Measurements from ENCODE around the gene CAPN9.

The CAPN9 gene

GRCh38 chr1:230785636-230786384 is 38.6 kb downstream of the CAPN9 start:
- Histone ChIP-seq H3K4me1 (ENCODE audit: insufficient read depth, low read length) (no peaks in the 10 kb centered on the region), H2AFZ (ENCODE audit: low read depth, low read length) (no peak overlapping the region), H3K9me3 (ENCODE audit: insufficient read depth, low read length, severe bottlenecking) (no peaks in the 10 kb centered on the region), H3K9ac (ENCODE audit: low read depth, low read length) (no peak overlapping the region), H3K4me3 (ENCODE audit: low read depth in 1 of 2, low read length in 2 of 2) (no peak overlapping the region), H3K4me2 (ENCODE audit: insufficient read depth, low read length) (no peak overlapping the region), H4K20me1 (ENCODE audit: insufficient read depth, low read length) (no peaks in the 10 kb centered on the region), H3K27me3 (ENCODE audit: insufficient read depth, low read length, poor library complexity) (peaks cover 3% of the 10 kb centered on the region), H3K79me2 (ENCODE audit: insufficient read depth, low read length) (no peaks in the 10 kb centered on the region), H3K36me3 (ENCODE audit: insufficient read depth, low read length) (no peaks in the 10 kb centered on the region), H3K27ac (ENCODE audit: low read length) (no peak overlapping the region)
- ATAC-seq (ENCODE audit: insufficient read depth, low read depth) (no peak), DNase-seq (no peak)
- TF ChIP-seq CTCF (IDR thresholded peaks at IDR 0.05; ENCODE audit: borderline replicate concordance, extremely low read depth, low read length, poor library complexity, severe bottlenecking) = no peak
- no peak for TF ChIP-seq EZH2 (IDR thresholded peaks at IDR 0.05; ENCODE audit: borderline replicate concordance, low read depth, low read length, severe bottlenecking)

GRCh38 chr1:230786385-230786753 is 39.2 kb downstream of the CAPN9 start:
- TF ChIP-seq EZH2 (IDR thresholded peaks at IDR 0.05; ENCODE audit: borderline replicate concordance, low read depth, low read length, severe bottlenecking) (no peak), CTCF (IDR thresholded peaks at IDR 0.05; ENCODE audit: borderline replicate concordance, extremely low read depth, low read length, poor library complexity, severe bottlenecking) (no peak)
- Histone ChIP-seq H3K27ac (ENCODE audit: low read length) (no peak overlapping the region), H3K9me3 (ENCODE audit: insufficient read depth, low read length, severe bottlenecking) (no peaks in the 10 kb centered on the region), H3K9ac (ENCODE audit: low read depth, low read length) (no peak overlapping the region), H2AFZ (ENCODE audit: low read depth, low read length) (no peak overlapping the region), H3K36me3 (ENCODE audit: insufficient read depth, low read length) (no peaks in the 10 kb centered on the region), H4K20me1 (ENCODE audit: insufficient read depth, low read length) (no peaks in the 10 kb centered on the region), H3K27me3 (ENCODE audit: insufficient read depth, low read length, poor library complexity) (peaks cover 3% of the 10 kb centered on the region), H3K4me1 (ENCODE audit: insufficient read depth, low read length) (no peaks in the 10 kb centered on the region), H3K4me2 (ENCODE audit: insufficient read depth, low read length) (no peak overlapping the region), H3K79me2 (ENCODE audit: insufficient read depth, low read length) (no peaks in the 10 kb centered on the region), H3K4me3 (ENCODE audit: low read depth in 1 of 2, low read length in 2 of 2) (no peak overlapping the region)
- ATAC-seq (ENCODE audit: insufficient read depth, low read depth) = no peak
- no peak for DNase-seq

GRCh38 chr1:230787471-230787870 is 40.3 kb downstream of the CAPN9 start:
- no peaks in the 10 kb centered on the region for H3K36me3 ChIP-seq (ENCODE audit: insufficient read depth, low read length)
- no peak overlapping the region for H3K4me3 ChIP-seq (ENCODE audit: low read depth in 1 of 2, low read length in 2 of 2)
- H2AFZ ChIP-seq (ENCODE audit: low read depth, low read length) = no peak overlapping the region
- no peak overlapping the region for H3K27ac ChIP-seq (ENCODE audit: low read length)
- no peak for ATAC-seq (ENCODE audit: insufficient read depth, low read depth)
- no peak overlapping the region for H3K4me2 ChIP-seq (ENCODE audit: insufficient read depth, low read length)
- TF ChIP-seq CTCF (IDR thresholded peaks at IDR 0.05; ENCODE audit: borderline replicate concordance, extremely low read depth, low read length, poor library complexity, severe bottlenecking) = no peak
- TF ChIP-seq EZH2 (IDR thresholded peaks at IDR 0.05; ENCODE audit: borderline replicate concordance, low read depth, low read length, severe bottlenecking) = no peak
- no peaks in the 10 kb centered on the region for H3K9me3 ChIP-seq (ENCODE audit: insufficient read depth, low read length, severe bottlenecking)
- H3K4me1 ChIP-seq (ENCODE audit: insufficient read depth, low read length) = peaks cover 3% of the 10 kb centered on the region
- no peaks in the 10 kb centered on the region for H3K79me2 ChIP-seq (ENCODE audit: insufficient read depth, low read length)
- no peaks in the 10 kb centered on the region for H4K20me1 ChIP-seq (ENCODE audit: insufficient read depth, low read length)
- H3K9ac ChIP-seq (ENCODE audit: low read depth, low read length) = no peak overlapping the region
- H3K27me3 ChIP-seq (ENCODE audit: insufficient read depth, low read length, poor library complexity) = peaks cover 6% of the 10 kb centered on the region
- no peak for DNase-seq

Measured in DND-41 (cell line).